Ascending aorta (tissue), 2 donors: ENCODE measurements around the gene CDC37L1. TPM values are rescaled to one million over a fixed set of nuclear protein-coding genes. Genes with fewer than 3 reads are reported as not detected.

Experiments used
- DNase-seq, 2 donors: peaks; one replicate each; pipeline ENCODE4 v3.0.0-alpha.2; 2019; ENCODE audit warnings: low spot score in 2 of 2
- H3K27ac ChIP-seq, 2 donors: fragments of 200-600 bp; sonication (generic); one replicate each; pipeline ENCODE4 v1.5.1; 2016 to 2017; ENCODE audit warnings: mild to moderate bottlenecking in 1 of 2
- H3K27me3 ChIP-seq: fragments of 200-600 bp; sonication (generic); one replicate; pipeline ENCODE4 v1.5.1; 2017
- H3K36me3 ChIP-seq, 2 donors: fragments of 200-600 bp; sonication (generic); one replicate each; pipeline ENCODE4 v1.5.1; 2016
- H3K4me1 ChIP-seq, 2 donors: fragments of 200-600 bp; sonication (generic); one replicate each; pipeline ENCODE4 v1.5.1; 2016 to 2017; ENCODE audit warnings: mild to moderate bottlenecking in 1 of 2
- H3K4me3 ChIP-seq, 2 donors: fragments of 200-600 bp; sonication (generic); one replicate each; pipeline ENCODE4 v1.5.1; 2016 to 2017; ENCODE audit warnings: mild to moderate bottlenecking in 1 of 2
- H3K9me3 ChIP-seq, 2 donors: fragments of 200-600 bp; sonication (generic); one replicate each; pipeline ENCODE4 v1.5.1; 2016
- CTCF ChIP-seq, 3 experiments: fragments of 200-600 bp in 2 of 3; fragments of 450-650 bp in 1 of 3; sonication (generic) in 2 of 3; IDR thresholded peaks; one replicate each; pipeline ENCODE4 v1.5.1; 2016 to 2019; ENCODE audit warnings: antibody characterized with exemption in 3 of 3, mild to moderate bottlenecking in 1 of 3, moderate library complexity in 1 of 3
- intact Hi-C: fragments of 100-400 bp; cut with DNase I; formaldehyde crosslinking; loops from one replicate; pipeline ENCODE4 v1.15.1; 2023
- total RNA-seq: library from RNA; depleted of rRNA; stranded (reverse); fragments of >200 nt; gene quantifications from one replicate; pipeline ENCODE4 v1.1.0, GENCODE V29; 2016

The CDC37L1 gene
- total RNA-seq, 1 donor from 2014 or later = 17.2 TPM

DNA sequence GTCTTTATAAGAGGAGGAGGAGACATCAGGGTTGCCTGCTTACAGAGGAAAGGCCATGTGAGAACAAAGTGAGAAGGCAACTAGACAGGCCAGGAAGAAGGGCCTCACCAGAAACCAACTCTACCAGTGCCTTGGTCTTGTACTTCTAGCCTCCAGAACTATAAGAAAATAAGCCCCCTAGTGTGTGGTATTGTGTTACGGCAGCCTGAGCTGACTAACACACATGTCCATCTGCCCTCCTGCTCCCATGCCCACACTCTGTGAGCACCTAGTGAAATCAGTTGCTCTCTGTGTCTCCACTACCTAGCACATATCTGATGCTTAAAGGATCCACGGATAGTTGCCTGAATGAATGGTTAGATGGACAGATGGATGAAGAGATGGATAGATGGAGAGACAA, 54.8 kb downstream of the CDC37L1 start:
- H3K4me3 ChIP-seq = no peak overlapping the region
- intact Hi-C loops = no loop called here
- H3K27me3 ChIP-seq = no peaks in the 10 kb centered on the region
- H3K4me1 ChIP-seq = peaks cover under 1 to 8% of the 10 kb centered on the region in 2 donors
- TF ChIP-seq CTCF (IDR thresholded peaks at IDR 0.05) = no peak
- H3K27ac ChIP-seq = no peak overlapping the region
- DNase-seq = no peak
- H3K36me3 ChIP-seq = no peaks in the 10 kb centered on the region
- no peaks in the 10 kb centered on the region for H3K9me3 ChIP-seq

DNA sequence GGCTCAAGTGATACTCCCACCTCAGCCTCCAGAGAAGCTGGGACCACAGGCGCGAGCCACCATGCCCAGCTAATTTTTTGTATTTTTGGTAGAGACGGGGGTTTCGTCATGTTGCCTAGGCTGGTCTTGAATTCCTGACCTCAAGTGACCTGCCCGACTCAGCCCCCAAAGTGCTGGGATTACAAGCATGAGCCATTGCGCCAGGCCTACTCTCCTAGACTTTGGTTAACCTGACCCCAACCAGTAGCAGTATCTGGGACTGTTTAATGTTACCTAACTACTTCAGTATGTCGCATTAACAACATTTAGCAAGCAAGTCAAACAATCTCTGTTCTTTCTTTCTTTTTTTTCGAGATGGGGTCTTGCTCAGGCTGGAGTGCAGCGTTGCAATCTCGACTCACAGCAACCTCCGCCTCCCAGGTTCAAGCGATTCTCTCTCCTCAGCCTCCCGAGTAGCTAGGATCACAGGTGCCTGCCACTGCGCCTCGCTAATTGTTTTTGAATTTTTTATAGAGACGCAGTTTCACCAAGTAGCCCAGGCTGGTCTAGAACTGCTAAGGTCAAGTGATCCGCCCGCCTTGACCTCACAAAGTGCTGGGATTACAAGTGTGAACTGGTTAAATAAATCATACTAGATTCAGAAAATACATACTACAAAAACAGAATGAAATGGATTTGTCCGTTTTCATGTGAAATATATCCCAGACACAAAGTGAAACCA, 59.7 kb downstream of the CDC37L1 start:
- DNase-seq = no peak
- Histone ChIP-seq H3K4me1 (peaks cover 3 to 17% of the 10 kb centered on the region in 2 donors), H3K9me3 (no peaks in the 10 kb centered on the region), H3K27ac (no peak overlapping the region), H3K27me3 (no peaks in the 10 kb centered on the region), H3K4me3 (peak overlapping the region; percentile 76 to 88), H3K36me3 (no peaks in the 10 kb centered on the region)
- no peak for TF ChIP-seq CTCF (IDR thresholded peaks at IDR 0.05)
- intact Hi-C loops = no loop called here

DNA sequence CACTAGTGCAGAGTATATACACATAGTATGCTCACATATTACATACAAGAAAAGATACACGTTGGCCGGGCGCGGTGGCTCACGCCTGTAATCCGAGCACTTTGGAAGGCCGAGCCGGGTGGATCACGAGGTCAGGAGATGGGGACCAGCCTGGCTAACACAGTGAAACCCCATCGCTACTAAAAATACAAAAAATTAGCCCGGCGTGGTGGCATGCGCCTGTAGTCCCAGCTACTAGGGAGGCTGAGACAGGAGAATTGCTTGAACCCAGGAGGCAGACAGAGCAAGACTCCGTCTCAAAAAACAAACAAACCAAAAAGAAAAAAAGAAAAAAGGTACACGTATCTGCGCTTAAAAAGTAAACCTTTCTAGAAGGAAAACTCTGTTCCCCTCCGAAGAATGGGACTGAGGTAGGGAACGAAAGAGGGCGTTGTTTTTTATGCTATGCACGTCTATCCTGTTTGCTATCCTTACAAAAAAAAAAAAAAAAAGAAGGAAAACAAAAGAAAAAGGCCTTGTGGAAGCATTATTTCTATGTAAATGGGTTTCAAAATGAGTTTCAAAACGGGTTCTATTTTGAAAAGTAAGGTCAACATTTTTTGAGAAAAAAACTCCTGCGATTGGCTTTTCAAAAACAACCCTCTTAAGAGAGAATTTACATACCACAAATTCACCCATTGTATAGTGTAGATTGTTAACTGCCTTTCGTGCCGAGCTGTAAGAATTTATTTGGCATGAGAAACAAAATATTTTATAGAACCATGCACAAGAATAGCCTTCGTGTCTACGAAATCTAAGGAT, 60.4 kb downstream of the CDC37L1 start:
- peaks cover 3 to 17% of the 10 kb centered on the region in 2 donors for H3K4me1 ChIP-seq
- no peaks in the 10 kb centered on the region for H3K27me3 ChIP-seq
- no peaks in the 10 kb centered on the region for H3K36me3 ChIP-seq
- peak overlapping the region; percentile 86 to 87 for H3K27ac ChIP-seq
- TF ChIP-seq CTCF (IDR thresholded peaks at IDR 0.05) = no peak
- no peak for DNase-seq
- peak overlapping the region; percentile 76 to 88 for H3K4me3 ChIP-seq
- H3K9me3 ChIP-seq = no peaks in the 10 kb centered on the region
- intact Hi-C loops = loop anchor here (2.0 to 5.0 kb wide), 3 partner anchors 137 to 1213 kb away; partner anchors contain the start of genes PLGRKT and RFX3

GRCh38 chr9:4740388-4740637, 60.9 kb downstream of the CDC37L1 start:
- H3K4me3 ChIP-seq = peak overlapping the region; percentile 76 to 88
- intact Hi-C loops = loop anchor here (2.0 to 5.0 kb wide), 3 partner anchors 138 to 1214 kb away; partner anchors contain the start of genes PLGRKT and RFX3
- H3K9me3 ChIP-seq = no peaks in the 10 kb centered on the region
- TF ChIP-seq CTCF (IDR thresholded peaks at IDR 0.05) = no peak
- H3K27me3 ChIP-seq = no peaks in the 10 kb centered on the region
- no peaks in the 10 kb centered on the region for H3K36me3 ChIP-seq
- H3K27ac ChIP-seq = peak overlapping the region; percentile 86 to 87
- peaks cover 3 to 17% of the 10 kb centered on the region in 2 donors for H3K4me1 ChIP-seq
- no peak for DNase-seq

- peak within 1 kb of the TSS; percentile 86 to 87 for H3K27ac ChIP-seq
- TF ChIP-seq CTCF (IDR thresholded peaks at IDR 0.05) = peak in 2 of 3 experiments; percentile 18 to 41
- H3K27me3 ChIP-seq = no peaks in the 10 kb centered on the region
- peaks cover 3 to 17% of the 10 kb centered on the region in 2 donors for H3K4me1 ChIP-seq
- no peaks in the 10 kb centered on the region for H3K36me3 ChIP-seq
- no peaks in the 10 kb centered on the region for H3K9me3 ChIP-seq
- H3K4me3 ChIP-seq = peak within 1 kb of the TSS; percentile 76 to 88
- DNase-seq = peak; percentile 29 to 92
- intact Hi-C loops = loop anchor here (1.0 to 5.0 kb wide), 5 partner anchors 60 to 1214 kb away; partner anchors contain the start of genes PLGRKT, PLPP6 and RFX3
These were observed 61.4 kb downstream of the CDC37L1 start, which contains the start of gene AK3 for GRCh38 chr9:4740638-4741364. AK3 (minus strand) TSS chr9:4741202; CDS start chr9:4741087, 115 bp downstream.
